ENCODE results near the gene ZNHIT6. TPM values are rescaled to one million over a fixed set of nuclear protein-coding genes. Genes with fewer than 3 reads are reported as not detected.

The ZNHIT6 gene
- total and polyA plus RNA-seq, 2 donors (not counting 1 experiment from before 2014, with no cell fraction given), result 6.0 to 16.3 TPM

DNA sequence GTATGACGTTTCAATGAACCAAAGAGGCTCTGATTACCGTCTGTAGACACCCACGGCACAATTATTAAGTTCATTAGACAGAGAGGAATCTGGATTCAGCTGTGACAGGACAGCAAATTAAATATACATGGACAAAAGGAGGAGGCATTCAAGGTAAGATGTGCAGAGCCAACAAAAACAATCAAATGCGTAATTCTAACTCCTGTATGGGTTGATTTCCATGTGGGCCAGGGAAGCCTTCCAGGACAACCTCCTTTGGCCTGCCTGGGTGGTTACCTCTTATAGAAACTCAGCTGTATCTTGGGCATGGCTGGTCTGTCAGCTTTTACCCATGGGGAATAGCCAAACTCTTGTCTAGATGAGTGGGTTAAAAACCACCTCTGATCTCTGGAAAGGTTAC lies 83.9 kb downstream of the ZNHIT6 start:
- Mint-ChIP-seq H3K9me3 (ENCODE audit: insufficient read depth) (peaks cover 19% of the 10 kb centered on the region), H3K27ac (no peak overlapping the region), H3K27me3 (no peaks in the 10 kb centered on the region), H3K4me1 (no peaks in the 10 kb centered on the region), H3K4me3 (no peak overlapping the region)
- no peak overlapping the region for H3K27ac ChIP-seq (ENCODE audit: low read length in 2 of 2)
- H2AFZ ChIP-seq (ENCODE audit: insufficient read depth, low read depth, low read length, poor library complexity, severe bottlenecking), result no peak overlapping the region
- H3K9ac ChIP-seq (ENCODE audit: low read length), result no peak overlapping the region
- H3K4me3 ChIP-seq (ENCODE audit: control extremely low read depth in 1 of 5, extremely low read depth in 1 of 5, insufficient read depth in 1 of 5, low read depth in 2 of 5, low read length in 4 of 5), result no peak overlapping the region
- H3K4me2 ChIP-seq (replicated peaks; ENCODE audit: low read depth, low read length, poor library complexity, severe bottlenecking), result no peak overlapping the region
- CTCF ChIA-PET, result no interaction called here
- no peak for DNase-seq
- no peaks in the 10 kb centered on the region for H4K20me1 ChIP-seq (ENCODE audit: control insufficient read depth, insufficient read depth, low read length, poor library complexity, severe bottlenecking)
- no peak for ATAC-seq (ENCODE audit: low read depth)
- no peaks in the 10 kb centered on the region for H3K4me1 ChIP-seq (ENCODE audit: control insufficient read depth in 2 of 2, insufficient read depth in 2 of 2, low read length in 2 of 2)
- intact Hi-C loops (cut with micrococcal nuclease), result no loop called here
- no peaks in the 10 kb centered on the region for H3K27me3 ChIP-seq (replicated peaks in 1 of 4; ENCODE audit: control extremely low read depth in 1 of 4, control insufficient read depth in 3 of 4, insufficient read depth in 4 of 4, low read length in 3 of 4)
- peaks cover 2 to 17% (median 14%) of the 10 kb centered on the region in 3 donors for H3K9me3 ChIP-seq (ENCODE audit: control extremely low read depth in 1 of 3, control insufficient read depth in 2 of 3, insufficient read depth in 1 of 3, low read length in 2 of 3)
- POLR2A ChIA-PET, result no interaction called here
- WGBS (ENCODE audit: insufficient coverage), result 100% methylated on average over 1 of the region's 4 CpGs
- peaks cover 0 to 9% of the 10 kb centered on the region in 2 experiments for H3K36me3 ChIP-seq (replicated peaks in 1 of 2; ENCODE audit: control extremely low read depth in 1 of 2, control insufficient read depth in 1 of 2, extremely low read depth in 1 of 2, insufficient read depth in 2 of 2, low read length in 1 of 2)
- no peak for TF ChIP-seq EZH2 (IDR thresholded peaks at IDR 0.05; ENCODE audit: borderline replicate concordance, insufficient read depth, low read depth, low read length, poor library complexity, severe bottlenecking)
- TF ChIP-seq, protein P1, sequence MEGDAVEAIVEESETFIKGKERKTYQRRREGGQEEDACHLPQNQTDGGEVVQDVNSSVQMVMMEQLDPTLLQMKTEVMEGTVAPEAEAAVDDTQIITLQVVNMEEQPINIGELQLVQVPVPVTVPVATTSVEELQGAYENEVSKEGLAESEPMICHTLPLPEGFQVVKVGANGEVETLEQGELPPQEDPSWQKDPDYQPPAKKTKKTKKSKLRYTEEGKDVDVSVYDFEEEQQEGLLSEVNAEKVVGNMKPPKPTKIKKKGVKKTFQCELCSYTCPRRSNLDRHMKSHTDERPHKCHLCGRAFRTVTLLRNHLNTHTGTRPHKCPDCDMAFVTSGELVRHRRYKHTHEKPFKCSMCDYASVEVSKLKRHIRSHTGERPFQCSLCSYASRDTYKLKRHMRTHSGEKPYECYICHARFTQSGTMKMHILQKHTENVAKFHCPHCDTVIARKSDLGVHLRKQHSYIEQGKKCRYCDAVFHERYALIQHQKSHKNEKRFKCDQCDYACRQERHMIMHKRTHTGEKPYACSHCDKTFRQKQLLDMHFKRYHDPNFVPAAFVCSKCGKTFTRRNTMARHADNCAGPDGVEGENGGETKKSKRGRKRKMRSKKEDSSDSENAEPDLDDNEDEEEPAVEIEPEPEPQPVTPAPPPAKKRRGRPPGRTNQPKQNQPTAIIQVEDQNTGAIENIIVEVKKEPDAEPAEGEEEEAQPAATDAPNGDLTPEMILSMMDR (IDR thresholded peaks at IDR 0.05), result no peak
- no peaks in the 10 kb centered on the region for H3K79me2 ChIP-seq (ENCODE audit: control insufficient read depth, insufficient read depth, low read length)

DNA sequence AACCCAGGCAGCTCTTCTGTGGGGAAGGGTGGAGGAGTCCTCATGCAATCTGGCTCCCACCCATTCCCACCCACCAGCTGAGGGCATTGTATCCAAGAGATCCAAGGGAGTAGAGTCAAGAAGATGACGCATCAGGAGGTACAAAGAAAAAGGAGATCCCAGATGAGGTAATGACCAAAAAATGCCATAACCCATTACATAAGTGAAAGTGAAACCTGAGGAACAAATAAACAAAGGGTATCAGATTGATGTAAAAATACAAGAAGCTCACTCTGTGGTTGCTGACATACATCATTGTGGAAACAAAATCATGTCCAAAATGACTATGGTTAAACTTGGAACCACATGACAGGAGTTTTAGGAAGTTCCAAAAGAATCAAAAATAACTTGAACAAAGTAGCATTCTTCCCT lies 85.2 kb downstream of the ZNHIT6 start:
- peaks cover 1% of the 10 kb centered on the region for H3K4me1 Mint-ChIP-seq
- H4K20me1 ChIP-seq (ENCODE audit: control insufficient read depth, insufficient read depth, low read length, poor library complexity, severe bottlenecking), result no peaks in the 10 kb centered on the region
- no peaks in the 10 kb centered on the region for H3K27me3 Mint-ChIP-seq
- no peak overlapping the region for H3K9ac ChIP-seq (ENCODE audit: low read length)
- intact Hi-C loops (cut with micrococcal nuclease), result no loop called here
- peaks cover 19% of the 10 kb centered on the region for H3K9me3 Mint-ChIP-seq (ENCODE audit: insufficient read depth)
- H3K27ac ChIP-seq (ENCODE audit: low read length in 2 of 2), result no peak overlapping the region
- ATAC-seq (ENCODE audit: low read depth) (no peak), DNase-seq (no peak)
- H3K4me3 Mint-ChIP-seq, result no peak overlapping the region
- peaks cover 2 to 17% (median 14%) of the 10 kb centered on the region in 3 donors for H3K9me3 ChIP-seq (ENCODE audit: control extremely low read depth in 1 of 3, control insufficient read depth in 2 of 3, insufficient read depth in 1 of 3, low read length in 2 of 3)
- no peak for TF ChIP-seq EZH2 (IDR thresholded peaks at IDR 0.05; ENCODE audit: borderline replicate concordance, insufficient read depth, low read depth, low read length, poor library complexity, severe bottlenecking)
- TF ChIP-seq, protein P1 (IDR thresholded peaks at IDR 0.05), result no peak
- H2AFZ ChIP-seq (ENCODE audit: insufficient read depth, low read depth, low read length, poor library complexity, severe bottlenecking), result no peak overlapping the region
- H3K4me2 ChIP-seq (replicated peaks; ENCODE audit: low read depth, low read length, poor library complexity, severe bottlenecking), result no peak overlapping the region
- H3K27me3 ChIP-seq (replicated peaks in 1 of 4; ENCODE audit: control extremely low read depth in 1 of 4, control insufficient read depth in 3 of 4, insufficient read depth in 4 of 4, low read length in 3 of 4), result no peaks in the 10 kb centered on the region
- H3K4me3 ChIP-seq (ENCODE audit: control extremely low read depth in 1 of 5, extremely low read depth in 1 of 5, insufficient read depth in 1 of 5, low read depth in 2 of 5, low read length in 4 of 5), result no peak overlapping the region
- ChIA-PET CTCF (no interaction called here), POLR2A (no interaction called here)
- WGBS (ENCODE audit: insufficient coverage), result no CpG with 5 or more reads among the region's 1 CpG
- no peak overlapping the region for H3K27ac Mint-ChIP-seq
- no peaks in the 10 kb centered on the region for H3K79me2 ChIP-seq (ENCODE audit: control insufficient read depth, insufficient read depth, low read length)
- H3K36me3 ChIP-seq (replicated peaks in 1 of 2; ENCODE audit: control extremely low read depth in 1 of 2, control insufficient read depth in 1 of 2, extremely low read depth in 1 of 2, insufficient read depth in 2 of 2, low read length in 1 of 2), result peaks cover 0 to 9% of the 10 kb centered on the region in 2 experiments
- no peaks in the 10 kb centered on the region for H3K4me1 ChIP-seq (ENCODE audit: control insufficient read depth in 2 of 2, insufficient read depth in 2 of 2, low read length in 2 of 2)

Measured in B cell (primary cell).